Heart left ventricle (tissue), 16 donors: ENCODE measurements around the gene DES. TPM values are rescaled to one million over a fixed set of nuclear protein-coding genes. Genes with fewer than 3 reads are reported as not detected.

Experiments used
- ATAC-seq, 4 donors: fragments of 200-7000 bp; cut with Tn5 transposase; one replicate each; pipeline ENCODE4 v1.9.1; 2020 to 2022; ENCODE audit warnings: moderate library complexity in 4 of 4, mild to moderate bottlenecking in 3 of 4, moderate number of reproducible peaks in 1 of 4
- DNase-seq, 5 donors: peaks; one replicate each; pipeline ENCODE4 v3.0.0-alpha.2; 2020
- H3K27ac ChIP-seq, 12 donors: fragments of 200-600 bp; sonication (generic) in 4 of 12; one replicate each; pipeline versions ENCODE4 v1.5.0 to v1.8.0; 2016 to 2022; ENCODE audit warnings: mild to moderate bottlenecking in 2 of 12
- H3K27me3 ChIP-seq, 9 donors: fragments of 200-600 bp; sonication (generic) in 2 of 9; one replicate each; pipeline versions ENCODE4 v1.5.1 to v1.8.0; 2016 to 2022; ENCODE audit warnings: mild to moderate bottlenecking in 3 of 9
- H3K36me3 ChIP-seq, 9 donors: fragments of 200-600 bp; sonication (generic) in 2 of 9; one replicate each; pipeline versions ENCODE4 v1.5.0 to v1.8.0; 2018 to 2022; ENCODE audit warnings: mild to moderate bottlenecking in 2 of 9
- H3K4me1 ChIP-seq, 12 donors: fragments of 200-600 bp; sonication (generic) in 4 of 12; one replicate each; pipeline versions ENCODE4 v1.5.0 to v1.8.0; 2016 to 2022; ENCODE audit warnings: mild to moderate bottlenecking in 3 of 12
- H3K4me3 ChIP-seq, 12 donors: fragments of 200-600 bp; sonication (generic) in 4 of 12; one replicate each; pipeline versions ENCODE4 v1.5.0 to v1.8.0; 2017 to 2022; ENCODE audit warnings: mild to moderate bottlenecking in 9 of 12, moderate library complexity in 4 of 12
- H3K9me3 ChIP-seq, 12 donors: fragments of 200-600 bp; sonication (generic) in 4 of 12; one replicate each; pipeline versions ENCODE4 v1.5.0 to v1.8.0; 2016 to 2022; ENCODE audit warnings: mild to moderate bottlenecking in 1 of 12
- CTCF ChIP-seq, 12 donors: fragments of 200-600 bp; sonication (generic) in 4 of 12; IDR thresholded peaks; one replicate each; pipeline versions ENCODE4 v1.5.0 to v1.8.0; 2018 to 2022; ENCODE audit warnings: antibody characterized with exemption in 12 of 12, mild to moderate bottlenecking in 5 of 12
- POLR2A ChIP-seq, 2 donors: fragments of 450-650 bp; IDR thresholded peaks; one replicate each; pipeline ENCODE4 v1.6.1; 2017; ENCODE audit warnings: antibody characterized with exemption in 2 of 2, mild to moderate bottlenecking in 2 of 2, moderate library complexity in 2 of 2
- WGBS, 4 donors: extraction: QIAGEN DNeasy Blood & Tissue Kit in 2 of 4; methylation state at CpG; one replicate each; pipeline versions ENCODE4 v1.1.5 to v1.1.7; 2013 to 2018; 5-methylcytosine and 5-hydroxymethylcytosine counted together
- intact Hi-C, 10 donors: fragments of 100-400 bp; cut with DNase I; formaldehyde crosslinking; loops; one replicate each; pipeline versions ENCODE4 v1.11.1 to v1.14.2; 2022
- polyA plus RNA-seq, 2 donors: library from polyadenylated mRNA; stranded (reverse); fragments of 200-250 nt; gene quantifications; one replicate each; pipeline ENCODE4 v1.2.3, GENCODE V29; 2013
- total RNA-seq, 9 donors: library from RNA; depleted of rRNA in 2 of 9; stranded (reverse); fragments of >200 nt in 2 of 9; fragmentation: NEBNext Ultra II Directional in 3 of 9; extraction: Animal tissue kit (Norgen Biotek cat#: 25700) in 3 of 9; gene quantifications; one replicate each; pipeline versions ENCODE4 v1.1.0 to v1.2.4, GENCODE V29; 2016 to 2023
- donor health status: ischemic (EF 13 %, LVEDD 7.1; RV severe dilation, severe dysfunction).
- donor health status: healthy with polysubstance abuse.
- donor health status: DM: no; HTN: yes; CAD: no.
- donor health status: DM: no; HTN: no; CAD: no.
- donor health status: ischemic (EF 25% LVEDD 6.9; RV normal size, moderate dysfunction).
- donor health status: ischemic (EF 25% LVEDD 5.7; RV mildly dilated, moderate dysfunction).
- donor health status: healthy.
- donor health status: DM: yes; HTN: yes; CAD: no.
- donor health status: ischemic (EF 35%, LVEDD 5.7; RV mildly dilated, moderate dysfunction).
- donor health status: nonischemic (EF 11% LVEDD 7.7; RV severe dilation, severe dysfunction).
- donor health status: DM: yes; HTN: yes; CAD: no.
- donor health status: PGD.
- donor health status: ischemic (EF 29% LVEDD 5.4; RV normal size, mild dysfunction).
- donor health status: nonischemic (EF 23%, LVEDD 6.1; RV moderate dilation, normal function).

DES gene
- total and polyA plus RNA-seq, 11 donors = 9,618 to 28,674 (median 17,979) TPM

GRCh38 chr2:219429958-219430606, 11.9 kb downstream of the DES start:
- H3K27me3 ChIP-seq = peaks cover 0 to 12% (median 6%) of the 10 kb centered on the region in 9 donors
- ATAC-seq (peak in 1 of 4 donors; percentile 1), DNase-seq (peak in 1 of 5 donors; percentile 19)
- intact Hi-C loops = loop anchor here in 3 of 10 donors (2.0 to 10.0 kb wide), 3 partner anchors 25 to 205 kb away; no protein-coding TSS in a partner anchor
- 78 to 88% (median 85%) methylated on average over 7 of the region's 7 CpGs for WGBS, 4 donors
- peaks cover 0 to 22% (median 5%) of the 10 kb centered on the region in 12 donors for H3K4me1 ChIP-seq
- H3K36me3 ChIP-seq = peaks cover 0 to 25% (median 0%) of the 10 kb centered on the region in 9 donors
- no peak overlapping the region for H3K4me3 ChIP-seq
- TF ChIP-seq POLR2A (IDR thresholded peaks at IDR 0.05) (no peak), CTCF (IDR thresholded peaks at IDR 0.05) (no peak)
- H3K9me3 ChIP-seq = no peaks in the 10 kb centered on the region
- peak overlapping the region in 11 of 12 donors; percentile 35 to 96 (median 75) for H3K27ac ChIP-seq

GRCh38 chr2:219430633-219431615, 12.7 kb downstream of the DES start:
- intact Hi-C loops = loop anchor here in 2 of 10 donors (2.0 kb wide), 2 partner anchors 26 to 44 kb away; no protein-coding TSS in a partner anchor
- peak in 4 of 5 donors; percentile 70 to 88 (median 80) for DNase-seq
- WGBS, 4 donors = 40 to 46% (median 42%) methylated on average over 8 to 9 of the region's 9 CpGs
- Histone ChIP-seq H3K4me1 (peaks cover 0 to 31% (median 7%) of the 10 kb centered on the region in 12 donors), H3K4me3 (no peak overlapping the region), H3K9me3 (no peaks in the 10 kb centered on the region), H3K27ac (peak overlapping the region in 11 of 12 donors; percentile 35 to 96 (median 75)), H3K36me3 (peaks cover 0 to 17% (median 0%) of the 10 kb centered on the region in 9 donors), H3K27me3 (peaks cover 0 to 20% (median 9%) of the 10 kb centered on the region in 9 donors)
- ATAC-seq = peak; percentile 70 to 81 (median 74)
- no peak for TF ChIP-seq POLR2A (IDR thresholded peaks at IDR 0.05)
- peak in 8 of 12 donors; percentile 18 to 49 (median 36) for TF ChIP-seq CTCF (IDR thresholded peaks at IDR 0.05)

GRCh38 chr2:219433666-219434467, 15.7 kb downstream of the DES start:
- Histone ChIP-seq H3K27me3 (peaks cover 0 to 31% (median 11%) of the 10 kb centered on the region in 9 donors), H3K4me1 (peaks cover 0 to 52% (median 7%) of the 10 kb centered on the region in 12 donors), H3K4me3 (peak overlapping the region in 10 of 12 donors; percentile 50 to 72 (median 54)), H3K36me3 (no peaks in the 10 kb centered on the region), H3K27ac (peak overlapping the region; percentile 81 to 98 (median 92)), H3K9me3 (no peaks in the 10 kb centered on the region)
- intact Hi-C loops = loop anchor here in 3 of 10 donors (2.0 kb wide), 2 partner anchors 19 to 29 kb away; no protein-coding TSS in a partner anchor
- WGBS, 4 donors = 51 to 57% (median 53%) methylated on average over 16 of the region's 16 CpGs
- DNase-seq = peak in 1 of 5 donors; percentile 56
- peak; percentile 10 to 29 (median 16) for ATAC-seq
- TF ChIP-seq CTCF (IDR thresholded peaks at IDR 0.05) = peak in 9 of 12 donors; percentile 22 to 54 (median 39)
- TF ChIP-seq POLR2A (IDR thresholded peaks at IDR 0.05) = no peak
